Measurements from ENCODE around the gene MAMDC4.

The MAMDC4 gene

GRCh38 chr9:136858844-136859757 lies 7.0 kb downstream of the MAMDC4 start:
- 0 out of 2 replicates have a peak, but pooled peaks have one; percentile 3 for TF ChIP-seq CTCF (IDR thresholded peaks at IDR 0.05; ENCODE audit: control insufficient read depth, extremely low read depth, insufficient read depth)
- peak; percentile 77 for DNase-seq (ENCODE audit: low read depth)
- H3K4me3 ChIP-seq (ENCODE audit: low read depth, low read length): no peak overlapping the region

- no peak for TF ChIP-seq CTCF (IDR thresholded peaks at IDR 0.05; ENCODE audit: control insufficient read depth, extremely low read depth, insufficient read depth)
- DNase-seq (ENCODE audit: low read depth): no peak
- no peak overlapping the region for H3K4me3 ChIP-seq (ENCODE audit: low read depth, low read length)
Observed at GRCh38 chr9:136860529-136860928, 8.4 kb downstream of the MAMDC4 start.

GRCh38 chr9:136860933-136861873 lies 9.1 kb downstream of the MAMDC4 start:
- no peak for DNase-seq (ENCODE audit: low read depth)
- TF ChIP-seq CTCF (IDR thresholded peaks at IDR 0.05; ENCODE audit: control insufficient read depth, extremely low read depth, insufficient read depth): no peak
- H3K4me3 ChIP-seq (ENCODE audit: low read depth, low read length): no peak overlapping the region

- H3K4me3 ChIP-seq (ENCODE audit: low read depth, low read length): no peak overlapping the region
- DNase-seq (ENCODE audit: low read depth): no peak
- TF ChIP-seq CTCF (IDR thresholded peaks at IDR 0.05; ENCODE audit: control insufficient read depth, extremely low read depth, insufficient read depth): no peak
Observed at GRCh38 chr9:136861874-136862457, 9.8 kb downstream of the MAMDC4 start.

- DNase-seq (ENCODE audit: low read depth): no peak
- H3K4me3 ChIP-seq (ENCODE audit: low read depth, low read length): no peak overlapping the region
- TF ChIP-seq CTCF (IDR thresholded peaks at IDR 0.05; ENCODE audit: control insufficient read depth, extremely low read depth, insufficient read depth): no peak
Observed at GRCh38 chr9:136862849-136863622, 10.9 kb downstream of the MAMDC4 start.
